Measurements from ENCODE around the gene MYRIP. TPM values are rescaled to one million over a fixed set of nuclear protein-coding genes. Genes with fewer than 3 reads are reported as not detected.
"Not testable (repeated sequence)": the region's sequence is repeated elsewhere in the genome, so short reads cannot be mapped to it uniquely, and the experiment has no call there.

MYRIP gene
- polyA plus RNA-seq, 1 donor, result 1.6 TPM

- DNase-seq, result no peak
These were observed 161.6 kb downstream of the MYRIP start for GRCh38 chr3:39970982-39971381.

GRCh38 chr3:39971559-39972031, 162.2 kb downstream of the MYRIP start:
- DNase-seq, result no peak

GRCh38 chr3:39972508-39972907, 163.1 kb downstream of the MYRIP start:
- no peak for DNase-seq

GRCh38 chr3:39977058-39977794, 167.8 kb downstream of the MYRIP start:
- DNase-seq, result no peak

GRCh38 chr3:39978308-39978707, 168.9 kb downstream of the MYRIP start:
- DNase-seq, result no peak

- DNase-seq, result no peak
These were observed 170.6 kb downstream of the MYRIP start for GRCh38 chr3:39980058-39980457.

- no peak for DNase-seq
These were observed 171.4 kb downstream of the MYRIP start for GRCh38 chr3:39980781-39981180.

- no peak for DNase-seq
These were observed 172.3 kb downstream of the MYRIP start for GRCh38 chr3:39981547-39982184.

- no peak for DNase-seq
These were observed 173.4 kb downstream of the MYRIP start for GRCh38 chr3:39982665-39983357.

GRCh38 chr3:39989746-39990145, 180.3 kb downstream of the MYRIP start:
- no peak for DNase-seq

- peak; percentile 12 for DNase-seq
These were observed 181.1 kb downstream of the MYRIP start for GRCh38 chr3:39990532-39990931.

GRCh38 chr3:40008796-40009195, 199.4 kb downstream of the MYRIP start:
- no peak for DNase-seq

- DNase-seq, result no peak
These were observed 200.6 kb downstream of the MYRIP start for GRCh38 chr3:40009991-40010390.

- DNase-seq, result no peak
These were observed 203.0 kb downstream of the MYRIP start for GRCh38 chr3:40012381-40012780.

- no peak for DNase-seq
These were observed 207.0 kb downstream of the MYRIP start for GRCh38 chr3:40016391-40016790.

GRCh38 chr3:40018369-40018768, 209.0 kb downstream of the MYRIP start:
- no peak for DNase-seq

GRCh38 chr3:40019376-40019775, 210.0 kb downstream of the MYRIP start:
- peak; percentile 50 for DNase-seq

GRCh38 chr3:40020689-40021088, 211.3 kb downstream of the MYRIP start:
- DNase-seq, result no peak

GRCh38 chr3:40021338-40021737, 211.9 kb downstream of the MYRIP start:
- DNase-seq, result no peak

GRCh38 chr3:40022297-40022827, 213.0 kb downstream of the MYRIP start:
- DNase-seq, result no peak

GRCh38 chr3:40024526-40024925, 215.1 kb downstream of the MYRIP start:
- no peak for DNase-seq

- DNase-seq, result not testable (repeated sequence)
These were observed 216.5 kb downstream of the MYRIP start for GRCh38 chr3:40025892-40026291.

- DNase-seq, result no peak
These were observed 225.8 kb downstream of the MYRIP start for GRCh38 chr3:40035177-40035576.
